HG02642 (cell line): ENCODE data around the gene HACD1.
"Not testable (repeated sequence)": the region's sequence is repeated elsewhere in the genome, so short reads cannot be mapped to it uniquely, and the experiment has no call there.

ENCODE experiments used
- ATAC-seq: cut with Tn5 transposase; IDR thresholded peaks from one replicate; pipeline ENCODE4 v1.9.1; 2021; ENCODE audit warnings: mild to moderate bottlenecking; ENCODE audit not compliant: unreplicated experiment, poor library complexity

The HACD1 gene

DNA sequence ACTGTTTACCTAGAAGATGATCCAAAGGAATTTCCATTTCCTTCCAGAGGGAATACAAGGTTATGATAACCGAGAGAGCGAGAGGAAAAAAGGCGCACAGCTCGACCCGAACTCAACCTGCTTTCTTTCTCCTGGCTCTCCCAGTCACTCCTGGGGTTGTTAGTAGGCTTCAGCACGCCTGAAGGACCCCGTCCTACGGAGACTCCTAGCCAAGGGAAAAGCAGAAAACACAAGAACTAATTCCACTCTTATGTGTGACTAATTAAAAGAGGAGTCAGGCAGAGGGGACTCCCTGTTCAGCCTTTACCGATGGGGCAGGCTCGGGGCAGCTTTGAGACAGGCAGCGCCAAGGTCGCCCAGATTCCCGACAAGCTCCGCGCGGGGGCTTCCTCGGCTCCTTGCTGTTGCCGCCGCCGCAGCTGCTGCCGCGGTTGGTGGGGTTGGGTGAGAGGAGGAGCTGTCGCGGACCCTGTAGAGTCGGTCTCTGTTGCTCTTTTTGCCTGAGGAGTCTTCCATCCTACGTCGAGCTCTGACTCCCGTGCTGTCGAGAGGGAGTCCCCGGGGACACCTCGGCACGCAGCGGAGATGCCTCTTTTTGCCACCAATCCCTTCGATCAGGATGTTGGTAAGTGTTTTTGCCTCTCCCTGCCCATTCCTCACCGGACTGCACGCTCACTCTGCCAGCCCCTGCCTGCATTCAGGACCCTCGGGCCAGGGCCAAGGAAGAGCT, 26.7 kb upstream of the HACD1 start, which contains the start of gene STAM:
Gene STAM (plus strand): TSS at position 397 of the 730 bp plus-strand sequence. CDS start 189 bp downstream, at position 586.
- peak; percentile 95 for ATAC-seq

DNA sequence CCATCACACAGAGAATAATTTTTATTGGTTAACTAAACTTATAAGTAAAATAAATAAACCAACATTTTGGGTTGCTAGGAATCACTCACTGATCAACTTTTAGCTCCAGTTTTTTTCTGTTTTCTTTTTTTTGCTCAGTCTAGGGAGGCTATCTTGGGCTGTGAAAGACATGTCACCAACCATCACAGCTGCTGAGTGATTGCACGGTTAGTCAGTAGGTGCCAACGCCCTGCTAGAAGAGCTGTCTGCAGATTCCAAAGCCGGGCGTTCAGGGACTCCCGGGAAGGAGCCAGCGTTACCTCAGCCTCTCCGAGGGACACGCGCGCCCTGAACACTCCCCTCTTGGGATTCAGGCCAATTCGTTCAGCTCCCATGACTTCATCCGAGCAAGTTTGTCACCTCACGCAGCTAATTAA, 26.2 kb upstream of the HACD1 start:
- ATAC-seq: peak; percentile 18

DNA sequence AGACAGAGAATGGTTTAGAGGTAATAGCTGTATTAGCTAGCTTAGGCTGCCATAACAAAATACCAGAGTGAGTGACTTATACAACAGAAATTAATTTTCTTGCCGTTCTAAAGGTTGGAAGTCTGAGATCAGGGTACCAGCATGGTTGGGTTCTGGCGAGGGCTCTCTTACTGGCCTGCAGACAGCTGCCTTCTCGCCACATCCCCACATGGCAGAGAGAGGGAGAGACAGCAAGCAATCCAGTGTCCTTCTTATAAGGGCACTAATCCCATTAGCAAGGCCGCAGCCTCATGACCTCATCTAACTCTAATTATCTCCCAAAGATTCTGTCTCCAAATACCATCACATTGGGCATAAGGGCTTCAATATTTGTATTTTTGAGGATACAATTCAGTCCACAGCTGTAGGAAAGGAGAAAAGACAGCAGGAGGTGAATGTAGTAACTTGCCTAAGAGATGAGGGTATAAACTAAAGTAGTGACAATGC, 23.2 kb upstream of the HACD1 start:
- ATAC-seq: no peak

DNA sequence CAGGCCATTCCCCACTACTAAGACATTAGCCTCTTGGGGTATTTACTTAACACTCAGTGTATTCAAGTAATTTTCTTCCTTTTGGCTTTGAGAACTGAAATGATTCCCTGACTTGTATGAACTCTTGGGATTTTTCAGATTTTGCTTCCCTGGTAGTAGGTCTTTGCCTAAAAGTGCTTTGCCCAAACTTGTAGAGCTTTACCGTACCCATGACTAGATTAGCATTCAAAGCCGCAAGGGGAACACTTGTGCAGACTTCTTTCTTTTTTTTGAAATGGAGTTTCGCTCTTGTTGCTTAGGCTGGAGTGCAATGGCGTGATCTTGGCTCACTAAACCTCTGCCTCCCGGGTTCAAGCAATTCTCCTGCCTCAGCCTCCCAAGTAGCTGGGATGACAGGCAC, 20.7 kb upstream of the HACD1 start:
- ATAC-seq: no peak

DNA sequence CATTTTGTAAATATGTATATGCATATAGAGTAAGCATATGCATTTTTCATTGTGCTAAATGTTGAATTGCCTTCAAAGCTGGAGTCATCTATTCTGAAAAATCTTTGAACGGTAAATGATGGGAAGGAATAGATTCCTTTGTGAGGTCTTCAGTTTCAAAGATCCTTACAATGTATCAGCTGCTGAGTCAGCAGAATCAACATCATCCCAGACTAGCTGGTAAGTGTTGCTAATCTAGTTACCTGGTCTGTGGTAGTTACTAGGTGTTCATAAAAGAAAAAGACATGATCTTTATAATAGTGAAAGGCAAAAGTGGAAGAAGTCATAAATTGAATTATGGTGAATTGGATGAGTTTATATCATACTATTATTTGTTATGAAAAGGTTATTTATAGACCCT, 16.2 kb upstream of the HACD1 start:
- ATAC-seq: no peak

DNA sequence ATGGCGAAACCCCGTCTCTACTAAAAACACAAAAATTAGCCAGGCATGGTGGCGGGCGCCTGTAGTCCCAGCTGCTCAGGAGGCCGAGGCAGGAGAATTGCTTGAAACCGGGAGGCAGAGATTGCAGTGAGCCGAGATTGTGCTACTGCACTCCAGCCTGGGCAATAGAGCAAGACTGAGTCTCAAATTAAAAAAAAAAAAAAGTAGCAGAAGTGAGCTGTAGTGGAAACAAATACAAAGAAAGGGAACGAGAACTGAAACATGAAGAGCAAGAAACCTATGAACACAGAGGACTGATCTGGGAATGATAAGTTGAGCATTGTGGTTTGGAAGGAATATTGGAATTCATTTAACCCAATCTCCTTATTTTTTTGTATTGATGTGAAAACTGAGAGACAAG, 15.4 kb upstream of the HACD1 start:
- not testable (repeated sequence) for ATAC-seq

DNA sequence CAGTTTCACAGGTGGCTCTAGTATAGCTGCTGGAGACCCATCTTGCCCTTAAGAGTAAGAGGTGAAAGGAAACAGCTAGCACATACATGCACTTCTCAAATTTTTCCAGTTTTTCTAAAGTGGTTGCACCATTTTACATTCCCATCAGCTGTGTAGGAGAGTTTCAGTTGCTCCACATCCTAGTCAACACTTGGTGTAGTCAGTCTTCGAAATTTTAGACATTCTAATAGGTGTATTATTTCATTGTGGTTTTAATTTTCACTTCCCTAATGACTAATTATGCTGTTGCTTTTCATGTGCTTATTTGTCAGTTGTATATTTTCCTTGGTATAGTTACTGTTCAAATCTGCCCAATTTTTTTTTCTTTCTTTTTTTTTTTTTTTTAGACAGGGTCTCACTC, 9.5 kb upstream of the HACD1 start:
- ATAC-seq: no peak

DNA sequence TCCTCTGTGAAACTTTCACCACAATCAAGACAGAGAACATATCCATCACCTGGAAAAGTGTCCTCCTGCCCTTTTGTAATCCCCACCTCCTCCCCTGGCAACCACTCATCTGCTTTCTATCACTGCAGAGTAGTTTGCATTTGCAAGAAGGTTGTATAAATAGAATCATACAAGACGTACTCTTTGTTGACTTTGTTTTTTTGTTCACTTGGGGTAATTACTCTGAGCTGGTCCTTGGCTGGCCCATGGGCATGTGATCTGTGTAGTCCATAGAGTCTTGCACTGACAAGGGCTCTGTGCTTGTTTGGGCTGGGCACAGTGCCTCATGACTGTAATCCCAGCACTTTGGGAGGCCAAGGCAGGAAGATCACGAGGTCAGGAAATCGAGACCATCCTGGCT, 7.8 kb upstream of the HACD1 start:
- ATAC-seq: no peak

DNA sequence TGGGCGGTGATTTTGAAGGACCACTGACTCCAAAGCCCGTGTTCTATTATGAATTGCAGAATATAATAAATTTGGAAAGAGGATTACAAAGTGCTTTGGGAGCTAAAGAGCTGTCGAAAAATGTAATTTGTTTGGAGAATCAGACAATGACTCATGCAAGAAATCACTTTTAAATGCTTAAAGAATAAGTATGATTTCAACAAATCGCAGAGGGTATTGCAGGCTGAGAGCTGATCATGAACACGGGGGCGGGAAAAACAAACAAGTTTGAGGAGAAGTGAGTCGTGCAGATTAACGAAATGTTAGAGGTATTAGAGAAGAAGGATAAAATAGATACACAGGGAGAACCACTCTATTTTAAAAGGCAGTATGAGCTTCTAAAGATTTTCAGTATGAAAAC, 4.9 kb upstream of the HACD1 start:
- ATAC-seq: no peak

DNA sequence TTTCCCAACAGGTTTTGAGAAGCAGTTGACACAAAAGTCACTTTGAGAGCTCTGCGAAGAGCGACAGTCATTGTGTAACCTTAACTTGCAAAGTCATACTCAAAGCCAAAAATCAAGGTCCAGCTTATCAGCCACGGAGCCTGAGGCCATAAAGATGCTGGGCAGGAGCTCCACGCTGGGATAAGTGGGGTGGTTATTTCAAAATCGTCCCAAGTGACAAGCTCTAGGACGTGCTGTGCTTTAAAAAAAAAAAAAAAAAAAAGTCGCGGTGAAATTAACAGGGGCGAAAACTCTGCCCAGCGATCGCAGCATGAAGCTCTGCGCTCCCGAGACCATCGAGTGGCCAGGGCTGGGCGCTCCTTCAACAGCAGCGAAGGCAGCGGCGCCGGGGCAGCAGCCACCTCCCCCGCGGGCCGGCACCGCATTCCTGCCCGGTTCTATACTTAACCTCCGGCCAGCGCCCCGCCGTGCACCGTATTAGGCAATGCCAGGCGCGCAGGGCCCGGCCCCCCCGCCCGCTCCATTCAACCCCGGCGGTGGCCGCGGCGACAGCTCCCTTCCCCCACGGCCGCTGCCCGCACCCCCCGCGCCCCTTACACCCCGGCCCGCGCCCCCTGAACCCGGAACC, 657 bp downstream of the HACD1 start:
- ATAC-seq: peak; percentile 56

DNA sequence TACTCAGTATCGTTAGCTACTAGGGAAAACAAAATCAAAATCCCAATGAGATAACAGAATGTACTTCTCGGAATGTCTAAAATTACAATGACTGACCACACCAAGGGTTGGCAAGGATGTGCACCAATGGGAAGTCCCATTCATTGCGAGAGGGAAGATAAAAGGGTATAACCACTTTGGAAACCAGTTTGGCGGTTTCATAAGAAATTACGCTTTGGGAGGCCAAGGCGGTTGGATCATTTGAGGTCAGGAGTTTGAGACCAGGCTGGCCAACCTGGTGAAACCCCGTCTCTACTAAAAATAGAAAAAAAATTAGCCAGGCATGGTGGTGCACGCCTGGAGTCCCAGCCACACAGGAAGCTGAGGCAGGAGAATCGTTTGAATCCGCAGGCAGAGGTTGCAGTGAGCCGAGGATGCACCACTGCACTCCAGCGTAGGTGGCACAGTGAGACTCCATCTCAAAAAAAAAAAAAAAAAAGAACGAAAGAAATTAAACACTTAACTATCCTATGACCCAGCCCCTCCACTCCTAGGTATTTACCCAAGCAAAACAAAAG, 7.6 kb downstream of the HACD1 start:
- no peak for ATAC-seq

DNA sequence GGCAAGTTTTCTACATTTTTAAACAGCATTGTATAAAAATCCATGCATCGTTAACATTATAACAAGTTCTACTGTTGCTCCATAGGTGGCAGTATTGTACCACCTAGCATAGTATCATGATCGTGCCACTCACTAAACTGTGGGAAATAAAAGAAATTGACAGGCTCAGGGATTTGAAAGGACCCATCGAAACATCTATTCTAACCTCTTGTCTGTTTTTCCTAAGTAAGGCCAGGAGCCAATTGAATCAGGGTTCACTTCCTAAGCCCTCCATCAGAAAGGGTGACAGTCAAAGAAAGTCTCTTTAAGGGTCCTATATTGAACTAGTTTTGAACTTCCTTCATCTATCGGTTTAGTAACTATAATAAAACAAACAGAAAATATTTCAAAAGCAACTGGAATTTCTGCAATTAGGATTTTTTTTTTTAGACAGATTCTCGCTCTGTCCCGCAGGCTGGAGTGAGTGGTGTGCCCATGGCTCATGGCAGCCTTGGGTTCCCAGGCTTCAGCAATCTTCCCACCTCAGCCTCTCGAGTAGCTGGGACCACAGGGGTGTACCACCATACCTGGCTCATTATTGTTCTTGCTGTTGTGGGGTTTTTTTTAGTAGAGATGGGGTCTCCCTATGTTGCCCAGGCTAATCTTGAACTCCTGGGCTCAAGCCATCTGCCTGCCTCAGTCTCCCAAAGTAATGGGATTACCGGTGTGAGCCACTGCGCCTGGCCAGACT, 9.4 kb downstream of the HACD1 start:
- peak; percentile 79 for ATAC-seq

DNA sequence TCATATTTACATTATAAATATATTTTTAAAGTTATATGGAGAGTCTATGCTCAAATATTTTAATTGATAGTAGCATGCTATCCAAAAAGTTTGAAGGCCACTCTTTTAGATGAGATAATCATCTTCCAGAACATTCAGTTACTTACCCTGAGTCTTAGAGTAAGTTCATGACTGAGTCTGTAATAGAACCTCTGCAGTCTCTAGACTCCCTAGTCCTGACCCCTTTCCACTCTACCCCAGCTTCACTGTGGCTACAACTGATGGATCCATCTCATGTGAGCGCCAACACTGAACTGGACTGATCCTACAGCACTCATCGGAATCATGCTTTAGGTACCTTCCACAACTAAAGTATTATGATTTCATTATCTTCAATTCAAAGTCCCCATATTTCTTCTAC, 10.1 kb downstream of the HACD1 start:
- no peak for ATAC-seq

DNA sequence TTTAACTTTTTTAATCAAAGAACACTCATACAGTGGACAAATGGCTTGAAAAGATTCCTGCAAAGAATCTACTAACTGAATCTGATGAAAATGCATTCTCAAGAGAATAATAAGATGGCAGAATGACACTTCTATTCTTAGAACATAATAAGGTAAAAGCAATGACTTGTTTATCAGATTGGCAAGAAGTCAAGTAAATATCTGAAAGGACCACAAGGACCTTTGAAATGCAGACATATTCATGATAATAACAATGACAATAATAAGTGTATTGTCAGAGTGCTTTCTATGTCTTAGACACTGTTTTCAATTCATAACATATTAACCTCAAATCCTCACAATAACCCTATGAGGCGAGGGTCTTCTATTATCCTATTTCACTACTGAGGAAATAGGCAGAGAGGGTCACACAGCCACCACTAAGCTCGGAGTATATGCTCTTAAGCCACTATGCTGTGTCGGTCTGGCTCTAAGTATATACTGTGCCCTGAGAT, 10.6 kb downstream of the HACD1 start:
- no peak for ATAC-seq

DNA sequence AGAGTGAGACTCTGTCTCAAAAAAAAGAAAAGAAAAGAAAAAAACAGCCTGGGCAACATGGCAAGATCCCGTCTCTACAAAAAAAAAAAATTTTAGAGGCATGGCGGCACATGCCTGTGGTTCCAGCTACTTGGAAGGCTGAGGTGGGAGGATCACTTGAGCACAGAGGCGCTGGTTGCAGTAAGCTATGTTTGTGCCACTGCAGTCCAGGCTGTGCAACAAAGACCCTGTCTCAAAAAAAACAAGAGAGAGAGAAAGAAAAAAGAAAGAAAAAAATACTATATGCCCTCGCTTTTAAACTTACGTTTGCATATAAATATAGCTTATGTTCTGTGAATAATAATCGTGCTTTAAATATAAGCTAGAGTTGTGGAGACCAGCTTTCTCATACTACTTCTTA, 11.2 kb downstream of the HACD1 start:
- no peak for ATAC-seq

DNA sequence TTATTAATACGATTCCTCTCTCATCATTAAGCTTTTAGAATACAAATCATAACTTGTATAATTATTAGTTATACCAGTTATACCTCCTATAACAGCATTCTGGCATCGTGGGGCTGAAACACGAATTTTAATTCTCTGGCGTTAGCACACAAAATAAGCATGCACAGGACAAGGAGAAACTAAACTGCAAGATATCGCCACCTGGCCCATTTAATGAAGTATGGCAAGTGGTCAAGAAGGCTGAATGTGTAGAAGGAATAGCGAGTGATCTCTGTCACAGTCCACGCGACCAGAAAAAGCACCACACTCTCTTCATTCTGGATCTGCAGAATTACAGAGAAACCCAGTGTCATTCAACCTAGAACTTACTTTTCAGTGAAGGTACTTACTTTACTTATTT, 18.1 kb downstream of the HACD1 start:
- ATAC-seq: no peak

DNA sequence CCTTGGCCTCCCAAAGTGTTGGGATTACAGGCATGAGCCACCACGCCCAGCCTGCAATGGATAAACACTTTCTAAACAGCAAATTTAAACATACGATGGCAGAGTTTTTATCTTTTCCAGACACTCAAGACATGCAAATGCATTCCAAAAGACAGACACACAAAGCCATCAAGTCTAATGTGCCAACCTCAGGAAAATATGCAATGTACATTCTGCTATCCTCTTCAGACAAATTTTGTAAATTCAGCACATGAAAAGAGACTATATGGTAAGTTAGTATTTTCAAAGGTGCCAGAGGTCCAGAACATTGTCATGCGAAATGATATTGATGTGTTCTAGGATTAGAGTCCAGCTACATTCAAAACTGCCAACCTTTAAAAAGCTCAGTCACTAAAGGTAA, 19.8 kb downstream of the HACD1 start:
- no peak for ATAC-seq

DNA sequence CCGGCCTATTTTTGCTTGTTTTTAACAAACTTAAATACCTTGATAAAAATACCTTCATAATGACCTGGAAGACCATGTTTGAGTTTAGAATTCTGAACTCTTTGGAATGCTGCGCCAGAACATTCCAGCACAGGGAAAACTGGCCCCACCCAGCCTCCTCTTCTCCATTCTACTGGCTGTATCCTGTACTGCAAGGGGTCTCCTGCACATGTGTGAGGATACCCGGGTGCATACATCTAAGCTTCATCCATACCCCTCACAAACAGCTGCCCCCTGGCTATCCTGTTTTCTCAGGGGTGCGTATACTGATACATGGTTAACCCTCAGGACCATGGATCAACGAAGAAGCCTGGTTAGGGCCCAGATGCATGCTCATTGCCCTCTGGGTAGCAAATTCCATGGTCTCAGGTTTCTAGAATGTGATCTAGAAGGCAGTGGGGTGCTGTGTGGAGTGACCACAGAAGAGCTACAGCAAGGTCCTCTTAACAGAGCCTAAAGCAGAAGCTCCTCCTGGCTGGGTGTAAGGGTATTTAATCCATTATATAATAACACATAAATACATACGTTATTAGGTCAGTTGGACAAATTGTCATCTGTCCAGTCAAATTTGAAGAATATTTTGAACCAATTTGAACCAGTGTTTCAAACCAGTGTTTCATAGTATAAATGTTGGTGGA, 26.1 kb downstream of the HACD1 start:
- ATAC-seq: no peak

DNA sequence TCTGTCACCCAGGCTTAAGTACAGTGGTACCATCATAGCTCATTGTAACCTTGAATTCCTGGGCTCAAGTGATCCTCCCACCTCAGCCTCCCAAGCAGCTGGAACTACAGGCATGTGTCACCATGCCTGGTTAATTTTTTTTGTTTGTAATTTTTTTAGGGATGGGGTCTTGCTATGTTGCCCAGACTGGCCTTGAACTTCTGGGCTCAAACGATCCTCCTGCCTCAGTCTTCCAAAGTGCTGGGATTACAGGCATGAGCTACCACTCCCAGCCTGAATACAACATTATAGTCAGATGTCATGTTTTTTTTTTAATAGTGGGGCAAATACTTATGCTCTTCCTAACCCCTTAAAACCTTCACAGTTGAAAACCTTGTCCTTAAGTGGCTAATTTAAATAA, 27.9 kb downstream of the HACD1 start:
- not testable (repeated sequence) for ATAC-seq

DNA sequence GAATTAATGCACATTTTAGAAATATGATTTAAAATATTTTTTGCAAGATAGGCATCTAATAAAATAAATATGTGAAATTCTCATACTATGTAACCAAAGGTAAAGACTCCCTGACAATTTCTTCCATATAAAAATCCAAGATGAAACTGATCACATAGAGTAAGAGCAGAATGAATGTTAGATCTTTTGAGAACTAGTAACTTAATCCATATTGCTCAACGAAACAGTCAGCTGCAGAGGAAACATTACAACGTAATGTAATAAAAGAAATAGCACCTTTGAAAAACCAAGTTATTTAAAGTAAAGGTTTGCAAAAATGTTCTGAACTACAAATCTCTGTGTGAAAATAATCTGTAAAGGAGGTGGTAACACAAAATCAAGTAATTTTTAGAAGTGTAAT, 28.8 kb downstream of the HACD1 start:
- no peak for ATAC-seq
